Uterus (tissue), 2 donors: ENCODE data around the gene NCR2.

Source experiments
- CTCF ChIP-seq, 4 experiments: fragments of 200-600 bp in 2 of 4; fragments of 450-650 bp in 2 of 4; sonication (generic) in 2 of 4; IDR thresholded peaks; one replicate each; pipeline ENCODE4 v1.5.1; 2016 to 2019; ENCODE audit warnings: antibody characterized with exemption in 4 of 4, mild to moderate bottlenecking in 2 of 4, moderate library complexity in 1 of 4
- POLR2A ChIP-seq, 2 donors: fragments of 450-650 bp; IDR thresholded peaks; one replicate each; pipeline ENCODE4 v1.6.1; 2016; ENCODE audit warnings: antibody characterized with exemption in 2 of 2, mild to moderate bottlenecking in 1 of 2, moderate library complexity in 1 of 2

- no peak for TF ChIP-seq POLR2A (IDR thresholded peaks at IDR 0.05)
- TF ChIP-seq CTCF (IDR thresholded peaks at IDR 0.05), result no peak
These were observed 9.5 kb downstream of the NCR2 start for GRCh38 chr6:41344876-41345275.
